Stimulated activated naive CD8-positive, alpha-beta T cell treated with anti-CD3 and anti-CD28 coated beads, Interleukin-15, amount 100 ng/mL, for 72 hours (primary cell): ENCODE results near the gene HSPA4.
"Not testable (repeated sequence)": the region's sequence is repeated elsewhere in the genome, so short reads cannot be mapped to it uniquely, and the experiment has no call there.

Source experiments
- ATAC-seq: fragments of 150-1000 bp; cut with Tn5 transposase; 2 replicates; pipeline ENCODE4 v1.10.0; 2021; ENCODE audit warnings: mild to moderate bottlenecking, moderate library complexity
- DNase-seq, 2 donors: peaks; one replicate each; pipeline ENCODE4 v3.0.0; 2021 to 2022
- H3K27ac Mint-ChIP-seq, 2 donors: one replicate each; pipeline ENCODE4 v1.8.0; 2022; ENCODE audit warnings: mild to moderate bottlenecking in 2 of 2, mixed read lengths in 2 of 2, moderate library complexity in 2 of 2
- H3K27me3 Mint-ChIP-seq: one replicate; pipeline ENCODE4 v1.8.0; 2022; ENCODE audit warnings: mixed read lengths
- H3K4me1 Mint-ChIP-seq: one replicate; pipeline ENCODE4 v1.8.0; 2022; ENCODE audit warnings: mild to moderate bottlenecking, mixed read lengths
- H3K4me3 Mint-ChIP-seq, 2 donors: one replicate each; pipeline ENCODE4 v1.8.0; 2022; ENCODE audit warnings: mild to moderate bottlenecking in 2 of 2, mixed read lengths in 2 of 2, moderate library complexity in 1 of 2
- H3K9me3 Mint-ChIP-seq, 2 donors: one replicate each; pipeline ENCODE4 v1.8.0; 2022; ENCODE audit warnings: mixed read lengths in 2 of 2

Gene HSPA4

DNA sequence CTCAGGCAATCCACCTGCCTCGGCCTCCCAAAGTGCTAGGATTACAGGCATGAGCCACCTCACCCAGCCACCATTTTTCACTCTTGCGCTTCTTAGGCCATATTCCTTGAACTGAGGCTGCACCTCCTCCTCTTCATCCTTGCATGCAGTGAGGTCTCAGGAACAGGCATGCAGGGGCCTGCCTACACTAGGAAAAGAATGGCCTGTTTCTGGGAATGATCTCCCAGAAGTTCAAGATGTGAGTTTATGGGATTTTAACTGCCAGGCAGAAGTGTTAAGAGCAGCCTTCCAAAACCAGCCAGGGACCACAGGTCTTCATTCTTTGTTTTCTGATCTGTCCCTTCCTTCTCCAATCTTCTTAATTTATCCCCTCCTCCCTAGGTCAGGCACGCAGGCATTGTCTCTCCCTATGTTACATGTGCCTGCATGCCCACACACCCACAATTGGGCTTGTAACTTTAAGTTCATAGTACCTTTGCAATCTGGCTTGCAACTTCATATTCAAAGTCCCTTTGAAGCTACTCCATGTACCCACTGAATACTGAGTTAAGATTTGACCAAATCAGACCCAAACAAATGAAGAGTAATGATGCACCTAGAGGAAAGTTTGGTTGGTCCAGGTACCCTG lies 10.5 kb upstream of the HSPA4 start:
- Mint-ChIP-seq H3K9me3 (no peaks in the 10 kb centered on the region), H3K27me3 (no peaks in the 10 kb centered on the region), H3K27ac (no peak overlapping the region), H3K4me3 (no peak overlapping the region), H3K4me1 (no peaks in the 10 kb centered on the region)
- DNase-seq, result no peak
- no peak for ATAC-seq

DNA sequence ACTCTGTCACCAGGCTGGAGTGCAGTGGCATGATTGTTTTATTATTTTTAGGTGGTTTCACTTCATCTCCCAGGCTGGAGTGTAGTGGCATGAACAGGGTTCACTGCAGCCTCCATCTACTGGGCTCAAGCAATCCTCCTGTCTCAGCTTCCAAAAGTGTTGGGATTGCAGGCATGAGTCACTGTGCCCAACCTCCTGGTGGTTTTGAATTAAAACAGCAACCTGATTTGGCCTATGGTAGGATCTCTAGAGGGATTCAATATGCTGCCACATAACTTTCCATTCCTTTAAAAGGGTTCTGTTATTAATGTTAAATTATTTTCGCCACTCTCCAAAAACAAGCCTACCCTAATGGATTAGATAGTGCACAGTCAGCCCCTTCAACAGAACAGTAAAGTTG lies 9.9 kb upstream of the HSPA4 start:
- Mint-ChIP-seq H3K4me1 (no peaks in the 10 kb centered on the region), H3K9me3 (no peaks in the 10 kb centered on the region), H3K27me3 (no peaks in the 10 kb centered on the region), H3K27ac (no peak overlapping the region), H3K4me3 (no peak overlapping the region)
- DNase-seq (no peak), ATAC-seq (no peak)

DNA sequence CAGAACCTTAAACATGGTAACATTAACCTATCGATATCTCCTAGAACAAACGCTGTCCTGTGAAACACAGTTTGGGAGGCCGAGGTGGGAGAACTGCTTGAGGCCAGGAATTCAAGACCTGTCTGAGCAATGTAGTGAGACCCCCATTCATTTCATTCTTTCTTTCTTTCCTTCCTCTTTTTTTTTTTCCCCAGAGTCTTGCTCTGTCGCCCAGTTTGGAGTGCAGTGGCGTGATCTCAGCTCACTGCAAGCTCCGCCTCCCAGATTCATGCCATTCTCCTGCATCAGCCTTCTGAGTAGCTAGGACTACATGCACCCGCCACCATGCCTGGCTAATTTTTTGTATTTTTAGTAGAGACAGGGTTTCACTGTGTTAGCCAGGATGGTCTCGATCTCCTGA lies 5.3 kb upstream of the HSPA4 start:
- not testable (repeated sequence) for DNase-seq, H3K27me3 Mint-ChIP-seq, H3K27ac Mint-ChIP-seq, ATAC-seq, H3K4me3 Mint-ChIP-seq, H3K9me3 Mint-ChIP-seq
- H3K4me1 Mint-ChIP-seq, result peaks cover 33% of the 10 kb centered on the region

DNA sequence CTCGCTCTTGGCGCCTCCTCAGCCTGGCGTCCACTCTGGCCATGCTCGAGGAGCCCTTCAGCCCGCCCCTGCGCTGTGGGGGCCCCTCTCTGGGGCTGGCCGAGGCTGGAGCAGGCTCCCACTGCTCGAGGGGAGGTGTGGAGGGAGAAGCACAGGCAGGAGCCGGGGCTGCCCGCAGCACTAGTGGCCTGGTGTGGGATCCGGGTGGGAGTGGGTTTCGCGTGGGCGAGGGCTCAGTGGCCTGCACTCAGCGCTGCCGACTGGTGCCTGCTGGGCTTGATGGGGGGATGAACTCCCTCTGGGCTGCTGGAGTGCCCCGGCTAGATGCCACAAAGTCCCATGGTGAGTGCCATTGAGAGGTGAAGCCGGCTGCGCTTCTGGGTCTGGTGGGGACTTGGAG lies 4.4 kb upstream of the HSPA4 start:
- Mint-ChIP-seq H3K4me3 (no peak overlapping the region), H3K9me3 (no peaks in the 10 kb centered on the region), H3K27me3 (no peaks in the 10 kb centered on the region), H3K27ac (no peak overlapping the region), H3K4me1 (peaks cover 34% of the 10 kb centered on the region)
- ATAC-seq, result no peak
- no peak for DNase-seq

DNA sequence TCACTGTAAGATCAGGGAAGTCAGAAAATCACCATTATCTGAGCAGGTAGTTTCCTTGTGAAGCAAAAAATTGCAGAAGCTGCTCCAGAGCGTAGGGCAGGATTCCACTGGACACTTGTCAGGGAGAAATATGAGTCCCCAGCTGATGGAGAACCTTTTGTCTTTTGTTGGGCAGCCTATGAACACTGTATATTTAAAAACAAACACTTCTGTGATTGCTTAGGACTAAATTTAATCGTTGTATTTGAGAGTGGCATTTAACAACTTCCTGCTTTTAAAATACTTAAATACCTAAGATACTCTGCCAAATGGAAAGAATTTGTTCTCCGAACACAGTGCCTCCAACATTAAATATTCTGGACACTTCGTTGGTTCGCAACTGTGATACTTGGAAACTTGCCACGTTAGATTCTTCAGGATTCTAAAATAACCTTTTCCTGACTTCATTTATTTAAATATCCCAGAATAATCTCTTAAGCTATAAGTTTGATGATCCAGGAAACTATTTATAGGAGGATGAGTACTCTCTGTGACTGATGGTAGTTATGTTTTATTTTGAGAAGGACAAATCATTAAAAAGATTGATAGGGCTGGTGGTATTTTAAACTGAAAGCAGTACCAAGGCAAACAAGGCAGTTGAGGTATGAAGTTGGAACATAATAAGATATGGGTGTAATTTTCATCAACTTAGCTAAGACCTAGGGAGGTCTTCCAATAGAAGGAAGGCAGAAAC lies 2.7 kb upstream of the HSPA4 start:
- Mint-ChIP-seq H3K4me1 (peaks cover 51% of the 10 kb centered on the region), H3K27ac (no peak overlapping the region), H3K4me3 (no peak overlapping the region), H3K9me3 (no peaks in the 10 kb centered on the region), H3K27me3 (no peaks in the 10 kb centered on the region)
- DNase-seq (no peak), ATAC-seq (no peak)

DNA sequence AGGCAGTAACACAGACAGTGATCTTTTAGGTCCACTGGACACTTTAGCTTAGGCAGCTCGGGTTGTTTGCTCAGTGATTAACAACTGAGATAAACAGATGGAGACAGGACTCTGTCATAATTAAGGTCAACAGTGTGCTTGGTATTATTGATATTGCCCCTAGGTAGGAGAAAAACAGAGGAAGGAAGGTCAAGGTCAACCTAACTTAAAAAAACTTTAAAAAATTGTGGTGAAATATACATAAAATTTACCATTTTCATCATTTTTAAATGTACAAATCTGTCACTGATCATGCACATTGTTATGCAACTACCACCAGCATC lies 2.1 kb upstream of the HSPA4 start:
- ATAC-seq (no peak), DNase-seq (no peak)
- Mint-ChIP-seq H3K27me3 (no peaks in the 10 kb centered on the region), H3K4me1 (peaks cover 57% of the 10 kb centered on the region), H3K27ac (no peak overlapping the region), H3K9me3 (no peaks in the 10 kb centered on the region), H3K4me3 (no peak overlapping the region)

DNA sequence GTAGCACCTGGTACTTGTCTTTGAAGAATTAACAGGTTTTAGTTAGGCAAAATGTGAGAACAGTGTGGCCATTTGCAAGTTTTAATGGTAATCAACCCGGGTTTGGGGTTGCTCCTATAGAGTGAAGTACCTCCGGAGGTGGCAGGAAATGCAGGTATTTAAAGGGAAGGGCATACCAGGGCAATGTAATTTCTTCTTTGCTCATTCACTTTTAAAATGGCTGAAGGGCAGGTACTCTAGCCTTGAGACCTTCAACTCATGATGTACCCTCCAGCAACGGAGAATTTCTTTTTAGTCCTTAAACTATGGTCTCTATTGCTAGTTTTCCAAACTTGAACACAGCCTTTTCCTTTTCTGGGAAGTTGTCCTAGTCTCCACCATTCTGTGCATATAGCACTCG lies 1.3 kb upstream of the HSPA4 start:
- peak overlapping the region; percentile 100 for H3K27ac Mint-ChIP-seq

DNA sequence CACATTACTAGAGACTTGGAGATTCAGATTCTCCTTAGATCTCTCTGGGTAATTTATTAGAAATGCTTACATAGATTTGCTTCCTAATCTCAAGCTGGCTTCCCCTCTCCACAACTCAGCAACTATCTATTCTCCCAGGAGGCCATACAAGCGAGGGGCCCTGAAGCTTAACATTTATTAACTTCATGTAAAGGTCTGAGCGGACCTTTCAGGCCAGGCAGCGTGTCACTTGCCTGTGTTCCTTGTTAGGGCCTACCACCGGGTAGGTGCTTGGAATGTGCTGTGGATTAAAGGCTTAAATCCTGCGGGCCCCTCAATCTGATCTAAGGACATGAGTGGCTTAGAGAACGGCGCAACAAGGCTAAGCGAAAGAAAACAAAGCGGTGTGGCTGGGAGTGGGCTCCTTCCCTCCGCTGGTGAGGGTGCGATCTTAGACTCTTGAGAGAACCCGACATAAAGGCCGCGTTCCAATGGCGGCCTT lies 712 bp upstream of the HSPA4 start:
- peak overlapping the region; percentile 100 for H3K27ac Mint-ChIP-seq
- no peak for ATAC-seq
- no peak for DNase-seq
- H3K27me3 Mint-ChIP-seq, result no peaks in the 10 kb centered on the region
- peak overlapping the region; percentile 91 to 97 for H3K4me3 Mint-ChIP-seq
- H3K4me1 Mint-ChIP-seq, result peaks cover 71% of the 10 kb centered on the region
- no peaks in the 10 kb centered on the region for H3K9me3 Mint-ChIP-seq

More for the DNA sequence above, 1.3 kb upstream of the HSPA4 start:
- Mint-ChIP-seq H3K9me3 (no peaks in the 10 kb centered on the region), H3K4me3 (peak overlapping the region; percentile 91 to 97), H3K27me3 (no peaks in the 10 kb centered on the region), H3K4me1 (peaks cover 65% of the 10 kb centered on the region)
- no peak for DNase-seq
- no peak for ATAC-seq

DNA sequence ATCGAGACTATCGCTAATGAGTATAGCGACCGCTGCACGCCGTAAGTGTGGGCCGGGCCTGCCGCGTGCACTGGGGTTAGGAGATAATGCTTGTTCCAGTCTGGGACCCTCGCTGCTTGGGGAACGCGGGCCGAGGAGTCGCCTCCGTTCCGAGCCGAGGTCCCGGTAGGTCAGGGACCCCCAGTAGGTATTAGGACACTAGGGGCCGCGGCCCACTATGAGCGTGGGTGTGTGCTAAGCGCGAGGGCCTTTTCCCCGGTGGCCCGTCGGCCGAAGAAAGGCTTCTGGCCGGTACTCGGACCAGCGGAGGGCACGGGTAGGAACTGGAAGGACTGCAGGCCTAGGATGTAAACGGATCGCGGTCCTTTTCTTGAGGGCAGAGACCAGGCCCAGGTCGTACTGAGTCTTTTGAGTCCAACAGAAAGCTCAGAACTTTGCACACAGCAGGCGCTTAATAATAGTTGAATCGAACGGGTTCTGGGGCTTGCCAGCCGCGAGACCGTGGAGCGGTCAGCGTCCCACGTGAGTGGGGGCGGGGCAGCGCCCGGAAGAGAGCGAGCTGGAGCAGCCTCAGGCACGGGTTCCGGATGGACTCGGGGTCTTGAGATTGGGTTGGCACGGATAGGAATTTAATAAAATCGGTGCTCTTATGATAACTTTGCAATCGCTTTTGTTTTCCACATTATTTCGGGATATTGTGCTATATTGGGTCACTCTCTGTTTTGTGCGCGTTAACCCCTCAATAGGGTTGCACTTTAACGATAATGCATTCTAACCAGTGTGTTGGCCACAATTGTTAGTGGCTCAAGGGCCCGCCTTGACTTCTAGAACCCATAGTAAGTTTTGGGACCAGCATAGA lies 733 bp downstream of the HSPA4 start:
- peak; percentile 57 to 72 for DNase-seq
- peaks cover 79% of the 10 kb centered on the region for H3K4me1 Mint-ChIP-seq
- H3K27ac Mint-ChIP-seq, result peak overlapping the region; percentile 100
- no peaks in the 10 kb centered on the region for H3K27me3 Mint-ChIP-seq
- no peaks in the 10 kb centered on the region for H3K9me3 Mint-ChIP-seq
- peak overlapping the region; percentile 91 to 97 for H3K4me3 Mint-ChIP-seq
- ATAC-seq, result peak; percentile 44

DNA sequence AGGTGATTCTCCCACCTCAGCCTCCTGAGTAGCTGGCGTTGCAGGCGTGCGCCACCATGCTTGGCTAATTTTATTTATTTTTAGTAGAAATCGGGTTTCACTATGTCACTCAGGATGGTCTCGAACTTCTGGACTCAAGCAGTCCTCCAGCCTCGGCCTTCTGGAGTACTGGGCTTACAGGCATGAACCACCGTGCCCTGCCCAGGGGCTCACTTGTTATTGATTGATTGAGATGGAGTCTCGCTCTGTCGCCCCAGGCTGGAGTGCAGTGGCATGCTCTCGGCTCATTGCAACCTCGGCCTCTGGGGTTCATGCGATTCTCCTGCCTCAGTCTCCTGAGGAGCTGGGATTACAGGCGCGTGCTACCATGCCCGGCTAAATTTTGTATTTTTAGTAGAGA lies 1.6 kb downstream of the HSPA4 start:
- H3K27ac Mint-ChIP-seq, result peak overlapping the region; percentile 100
- no peaks in the 10 kb centered on the region for H3K27me3 Mint-ChIP-seq
- no peaks in the 10 kb centered on the region for H3K9me3 Mint-ChIP-seq
- DNase-seq, result no peak
- H3K4me1 Mint-ChIP-seq, result peaks cover 79% of the 10 kb centered on the region
- H3K4me3 Mint-ChIP-seq, result peak overlapping the region; percentile 91 to 97
- no peak for ATAC-seq

DNA sequence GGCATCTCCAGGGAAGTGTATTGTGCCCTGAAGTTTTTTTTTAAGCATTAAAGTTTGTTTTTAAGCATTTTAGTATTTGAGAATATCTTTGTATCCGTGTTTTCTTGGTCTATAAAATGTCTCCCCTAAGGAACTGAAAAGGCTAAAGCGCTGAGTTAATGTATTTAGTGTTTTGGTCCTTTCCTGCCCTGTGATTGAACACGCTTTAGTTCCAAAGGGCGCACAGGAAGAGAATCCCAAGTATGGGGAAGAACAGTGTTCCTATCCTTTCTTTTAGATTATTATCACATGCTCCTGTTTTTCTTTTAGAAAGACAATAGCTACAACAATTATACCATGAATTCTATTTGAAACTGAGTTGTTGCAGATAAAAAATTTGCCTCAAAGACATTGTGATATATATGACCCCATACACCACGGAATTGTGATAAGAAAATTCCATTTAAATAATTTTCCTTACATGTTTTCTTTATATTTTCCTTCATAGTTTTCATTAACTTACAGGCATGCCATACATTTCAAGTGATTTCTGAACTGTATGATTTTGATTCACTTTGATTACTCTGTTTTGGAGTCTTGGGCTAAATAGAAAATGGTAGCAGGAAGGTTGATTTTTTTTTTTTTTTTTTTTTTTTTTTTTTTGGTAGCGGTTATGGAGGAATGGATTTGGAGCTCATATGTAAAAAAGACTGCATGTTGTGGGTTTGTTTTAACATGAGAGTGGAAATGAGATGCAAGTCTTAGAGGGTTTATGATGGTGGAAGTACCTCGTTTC lies 3.1 kb downstream of the HSPA4 start:
- DNase-seq, result no peak
- H3K27ac Mint-ChIP-seq, result no peak overlapping the region
- no peak for ATAC-seq
- H3K4me1 Mint-ChIP-seq, result peaks cover 72% of the 10 kb centered on the region
- H3K27me3 Mint-ChIP-seq, result no peaks in the 10 kb centered on the region
- peak overlapping the region in 1 of 2 donors; percentile 51 for H3K4me3 Mint-ChIP-seq
- no peaks in the 10 kb centered on the region for H3K9me3 Mint-ChIP-seq

DNA sequence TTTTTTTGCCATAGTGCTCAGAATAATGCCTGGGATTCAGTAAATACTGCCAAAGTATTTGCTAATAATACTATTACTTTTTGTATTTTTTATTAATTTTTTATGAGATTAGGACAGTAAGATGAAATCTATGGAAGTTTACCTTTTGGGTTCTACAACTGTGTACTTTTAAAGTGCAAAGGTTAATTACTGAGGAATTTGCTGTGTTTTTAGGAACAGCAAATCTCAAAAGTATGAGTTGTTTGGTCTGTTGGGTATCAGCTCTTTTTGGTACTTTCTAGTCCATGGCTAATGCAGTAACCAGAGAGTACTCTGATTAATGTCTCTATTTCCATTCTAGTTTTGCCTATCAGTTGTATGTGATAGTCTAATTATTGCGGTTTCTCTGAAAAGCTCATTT lies 5.1 kb downstream of the HSPA4 start:
- ATAC-seq (no peak), DNase-seq (no peak)
- Mint-ChIP-seq H3K27me3 (no peaks in the 10 kb centered on the region), H3K9me3 (no peaks in the 10 kb centered on the region), H3K4me1 (peaks cover 67% of the 10 kb centered on the region), H3K27ac (no peak overlapping the region), H3K4me3 (no peak overlapping the region)

DNA sequence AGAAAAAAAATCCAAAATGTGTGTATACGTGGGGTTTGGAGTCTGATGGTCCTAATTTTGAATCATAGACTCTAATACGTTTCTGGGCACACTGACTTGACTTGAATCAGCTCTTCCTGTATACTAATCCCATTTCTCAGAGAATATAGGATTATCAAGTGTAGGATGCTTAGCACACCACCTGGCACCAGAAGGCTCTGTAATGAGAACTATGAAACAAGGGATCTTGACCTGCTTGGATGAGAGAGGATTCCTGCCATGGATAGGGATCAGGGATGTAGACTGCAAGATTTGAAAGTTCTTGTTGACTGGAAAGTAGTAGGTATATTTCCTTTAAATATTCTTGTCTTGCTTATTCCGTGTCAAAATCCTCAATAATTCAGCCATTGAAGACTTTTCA lies 7.8 kb downstream of the HSPA4 start:
- H3K4me3 Mint-ChIP-seq, result no peak overlapping the region
- DNase-seq (no peak), ATAC-seq (no peak)
- peak overlapping the region in 1 of 2 donors; percentile 52 for H3K27ac Mint-ChIP-seq
- peaks cover 66% of the 10 kb centered on the region for H3K4me1 Mint-ChIP-seq
- no peaks in the 10 kb centered on the region for H3K9me3 Mint-ChIP-seq
- H3K27me3 Mint-ChIP-seq, result no peaks in the 10 kb centered on the region

DNA sequence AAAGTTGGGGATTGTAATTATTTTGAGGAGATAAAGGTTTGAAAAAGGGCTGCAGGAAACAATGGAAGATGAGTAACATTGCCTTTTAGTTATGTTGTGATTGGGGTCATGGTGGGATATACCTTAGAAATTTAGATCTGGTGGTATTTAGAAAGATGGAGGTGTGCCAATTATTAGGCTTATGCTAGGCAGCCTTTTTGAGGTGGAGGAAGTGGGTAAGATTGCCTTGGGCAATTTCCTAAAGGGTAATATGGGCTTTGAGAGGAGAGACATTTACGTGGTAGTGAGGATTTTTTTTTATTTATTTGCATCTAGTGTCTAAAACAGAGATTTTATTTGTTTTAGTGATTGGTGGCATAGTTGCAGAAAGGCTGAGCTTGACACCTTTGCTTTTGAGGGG lies 10.5 kb downstream of the HSPA4 start:
- Mint-ChIP-seq H3K9me3 (no peaks in the 10 kb centered on the region), H3K27me3 (no peaks in the 10 kb centered on the region), H3K4me1 (peaks cover 46% of the 10 kb centered on the region), H3K27ac (no peak overlapping the region), H3K4me3 (no peak overlapping the region)
- ATAC-seq (no peak), DNase-seq (no peak)

DNA sequence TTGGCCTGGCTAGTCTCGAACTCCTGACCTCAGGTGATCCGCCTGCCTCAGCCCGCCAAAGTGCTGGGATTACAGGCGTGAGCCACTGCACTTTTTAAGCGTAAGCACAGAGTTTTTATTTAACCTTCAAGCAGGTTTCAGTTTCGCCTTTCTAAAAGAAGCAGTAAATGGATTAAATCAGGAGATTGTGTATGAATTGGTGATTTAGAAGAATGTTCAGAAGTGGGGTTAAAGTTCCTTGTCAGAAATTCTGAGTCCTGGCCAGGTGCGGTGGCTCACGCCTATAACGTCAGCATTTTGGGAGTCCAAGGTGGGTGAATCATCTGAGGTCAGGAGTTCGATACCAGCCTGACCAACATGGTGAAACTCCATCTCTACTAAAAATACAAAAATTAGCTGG lies 12.2 kb downstream of the HSPA4 start:
- Mint-ChIP-seq H3K27me3 (no peaks in the 10 kb centered on the region), H3K9me3 (no peaks in the 10 kb centered on the region), H3K4me3 (no peak overlapping the region), H3K27ac (peak overlapping the region in 1 of 2 donors; percentile 33), H3K4me1 (peaks cover 43% of the 10 kb centered on the region)
- ATAC-seq (no peak), DNase-seq (no peak)
